GM12891 (cell line): Measurements from ENCODE around the gene IRF1.

Source experiments
- POLR2A ChIP-seq: IDR thresholded peaks from 2 replicates; pipeline ENCODE4 v1.6.1; 2011; ENCODE audit warnings: low read depth, low read length, control low read depth
- POLR2AphosphoS5 ChIP-seq: IDR thresholded peaks from 2 replicates; pipeline ENCODE4 v1.6.1; 2011; ENCODE audit warnings: low read depth, low read length, control low read depth
- POU2F2 ChIP-seq: IDR thresholded peaks from 2 replicates; pipeline ENCODE4 v1.6.1; 2011; ENCODE audit warnings: low read depth, mild to moderate bottlenecking, control low read depth, low read length, moderate library complexity
- SPI1 ChIP-seq: IDR thresholded peaks from 2 replicates; pipeline ENCODE4 v1.6.1; 2011; ENCODE audit warnings: low read depth, low read length, control low read depth
- TAF1 ChIP-seq: IDR thresholded peaks from 2 replicates; pipeline ENCODE4 v1.6.1; 2011; ENCODE audit warnings: low read depth, low read length, control low read depth

DNA sequence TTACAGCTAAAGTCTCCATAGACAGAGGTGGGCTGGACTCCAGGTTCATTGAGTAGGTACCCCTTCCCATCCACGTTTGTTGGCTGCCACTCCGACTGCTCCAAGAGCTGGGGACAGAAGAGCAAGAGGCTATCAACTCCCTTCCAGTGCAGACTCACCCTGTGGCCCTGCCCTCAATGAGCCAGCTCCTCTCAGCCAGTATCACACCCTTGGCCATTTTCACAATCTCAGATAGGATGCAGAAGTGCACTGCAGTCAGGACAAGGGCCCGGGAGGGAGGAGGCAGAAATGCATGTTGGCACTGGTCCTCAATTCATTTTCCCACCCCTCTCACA lies 6.2 kb downstream of the IRF1 start:
- TF ChIP-seq POLR2A (peak; percentile 22; the same call in 1 of the 2 replicates), TAF1 (no peak), POLR2AphosphoS5 (no peak), POU2F2 (no peak), SPI1 (no peak)
